K562 (cell line): ENCODE measurements around the gene TRIM23. TPM values are rescaled to one million over a fixed set of nuclear protein-coding genes. Genes with fewer than 3 reads are reported as not detected.

Experiments
- CEBPB ChIP-seq: fragments of 450-650 bp; IDR thresholded peaks from 2 replicates; pipeline ENCODE4 v1.6.1; 2016; ENCODE audit warnings: missing genetic modification characterization, missing compliant biosample characterization
- CXXC5 ChIP-seq: fragments of 250-450 bp; sonication (Bioruptor Pico); IDR thresholded peaks from 2 replicates; pipeline ENCODE4 v1.8.0; 2022; ENCODE audit warnings: inconsistent platforms, mild to moderate bottlenecking, moderate library complexity
- FOXK2 ChIP-seq, 2 experiments: fragments of 450-650 bp; IDR thresholded peaks in 1 of 2; conservative IDR thresholded peaks in 1 of 2; 2 replicates each; pipeline ENCODE4 v1.6.1; 2016; ENCODE audit warnings: low read depth in 2 of 2, mild to moderate bottlenecking in 1 of 2
- GTF2F1 ChIP-seq: IDR thresholded peaks from 2 replicates; pipeline ENCODE4 v1.6.1; 2011; ENCODE audit warnings: low read depth, low read length, improper control_type of control experiment
- HSF4 ChIP-seq: fragments of 250-450 bp; sonication (Bioruptor Pico); IDR thresholded peaks from 2 replicates; pipeline ENCODE4 v2.1.2; 2022; ENCODE audit warnings: mild to moderate bottlenecking, moderate library complexity, borderline replicate concordance
- KDM4B ChIP-seq, 2 experiments: fragments of 450-650 bp in 1 of 2; sonication (generic) in 1 of 2; IDR thresholded peaks; 2 replicates each; pipeline ENCODE4 v1.6.1; 2016 to 2017; ENCODE audit warnings: borderline replicate concordance in 2 of 2, antibody characterized with exemption in 1 of 2, low read depth in 1 of 2, mild to moderate bottlenecking in 1 of 2
- MBD2 ChIP-seq: sonication (generic); IDR thresholded peaks from 2 replicates; pipeline ENCODE4 v1.6.1; 2016; ENCODE audit warnings: low read depth, borderline replicate concordance
- PHB ChIP-seq: fragments of 250-450 bp; sonication (Bioruptor Pico); IDR thresholded peaks from 2 replicates; pipeline ENCODE4 v1.5.0; 2021
- POLR2B ChIP-seq: fragments of 450-650 bp; IDR thresholded peaks from 2 replicates; pipeline ENCODE4 v1.6.1; 2018; ENCODE audit warnings: low read depth; ENCODE audit not compliant: partially characterized antibody
- RBM25 ChIP-seq: fragments of 200-400 bp; formaldehyde crosslinking; IDR thresholded peaks from 2 replicates; pipeline ENCODE4 v1.6.1; 2018; ENCODE audit warnings: low read length, low read depth, moderate library complexity; ENCODE audit not compliant: severe bottlenecking
- RFX7 ChIP-seq: fragments of 250-450 bp; sonication (Bioruptor Pico); IDR thresholded peaks from 2 replicates; pipeline ENCODE4 v1.5.1; 2021; ENCODE audit warnings: mild to moderate bottlenecking
- SIN3A ChIP-seq, 2 experiments: fragments of 150-350 bp in 1 of 2; IDR thresholded peaks; 2 replicates each; pipeline ENCODE4 v1.6.1; 2011 to 2016; ENCODE audit warnings: borderline replicate concordance in 2 of 2, low read depth in 2 of 2, low read length in 2 of 2, mild to moderate bottlenecking in 2 of 2, moderate library complexity in 2 of 2; ENCODE audit not compliant: control insufficient read depth in 1 of 2
- SLC30A9 ChIP-seq: fragments of 250-450 bp; sonication (Bioruptor Pico); IDR thresholded peaks from 2 replicates; pipeline ENCODE4 v1.8.0; 2022; ENCODE audit warnings: mild to moderate bottlenecking, moderate library complexity
- polyA plus RNA-seq, 8 experiments: library from polyadenylated mRNA; depleted of rRNA in 4 of 8; stranded (reverse) in 5 of 8; unstranded in 3 of 8; fragments of >200 nt; fragmentation: Nextera tagmentation in 2 of 8; fragmentation: Illumina TruSeq in 1 of 8; extraction: Ambion mirVana in 2 of 8; extraction: Trizol in 1 of 8; gene quantifications; 2 replicates each; pipeline versions ENCODE4 v1.2.1 to v1.2.3, GENCODE V29; 2011 to 2014; ENCODE audit warnings: inconsistent platforms in 1 of 8, missing spikeins in 1 of 8
- total RNA-seq, 7 experiments: library from RNA; depleted of rRNA in 6 of 7; stranded (reverse); fragments of >200 nt in 6 of 7; fragmentation: Illumina TruSeq in 2 of 7; extraction: Trizol in 2 of 7; gene quantifications; 2 replicates each; pipeline versions ENCODE4 v1.2.1 to v1.2.3, GENCODE V29; 2011 to 2021; ENCODE audit warnings: low replicate concordance in 1 of 7
- TF ChIP-seq, protein P1 (sequence below), 2 experiments: IDR thresholded peaks in 1 of 2; conservative IDR thresholded peaks in 1 of 2; 2 replicates each; pipeline ENCODE4 v1.6.1; 2016; ENCODE audit warnings: low read depth in 2 of 2, mild to moderate bottlenecking in 1 of 2, missing compliant biosample characterization in 1 of 2, missing genetic modification characterization in 1 of 2, moderate library complexity in 1 of 2
- TF ChIP-seq, protein P2 (sequence below): fragments of 450-650 bp; IDR thresholded peaks from 2 replicates; pipeline ENCODE4 v1.6.1; 2016; ENCODE audit warnings: low read depth

Gene TRIM23
- total and polyA plus RNA-seq, 9 of the 15 experiments (the other 6 are each of a cell fraction or from before 2014, with no cell fraction given): 2.4 to 8.5 (median 4.9) TPM

DNA sequence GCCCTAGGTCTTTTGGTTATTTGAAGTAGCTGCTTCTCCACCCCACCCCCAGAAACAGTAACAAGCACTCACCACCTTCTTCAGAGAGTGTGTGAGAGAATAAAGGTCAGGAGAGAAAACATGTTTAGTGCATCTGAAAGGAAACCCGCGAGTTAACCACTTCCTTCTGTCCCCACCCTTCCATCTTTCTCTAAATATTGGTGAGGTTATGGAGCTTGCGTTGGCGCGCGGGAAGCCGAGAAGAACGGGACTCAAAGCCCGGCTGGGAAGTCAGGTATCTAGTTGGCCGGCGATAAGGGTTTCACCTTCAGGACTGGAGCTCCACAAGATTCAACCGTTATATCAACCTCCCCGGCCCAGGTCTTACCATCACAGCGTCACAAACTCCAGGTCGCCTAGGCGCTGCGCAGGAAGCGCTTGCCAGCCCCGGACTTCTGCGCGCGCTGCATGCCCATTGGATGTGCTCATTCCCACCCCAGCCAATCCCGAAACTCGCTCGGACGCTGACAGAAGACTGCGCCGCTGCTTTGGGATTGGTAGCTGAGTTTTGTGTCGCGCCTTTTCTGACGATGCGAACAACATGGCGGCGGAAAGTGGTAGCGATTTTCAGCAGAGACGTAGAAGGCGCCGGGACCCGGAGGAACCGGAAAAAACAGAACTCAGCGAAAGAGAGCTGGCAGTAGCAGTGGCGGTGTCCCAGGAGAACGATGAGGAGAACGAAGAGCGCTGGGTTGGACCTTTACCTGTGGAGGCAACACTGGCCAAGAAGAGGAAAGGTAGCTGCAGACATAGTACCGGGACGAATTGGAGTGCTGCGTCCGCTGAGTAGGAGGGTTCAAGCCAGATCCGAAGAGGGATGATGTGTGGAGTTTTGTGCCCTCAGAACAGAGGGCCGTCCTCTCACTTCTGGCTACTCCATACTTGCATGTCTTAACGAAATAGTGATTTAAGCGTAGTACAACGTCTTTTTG is 61.1 kb downstream of the TRIM23 start, which contains the start of the genes CENPK and PPWD1 (continued):
- no peak for TF ChIP-seq KDM4B (IDR thresholded peaks at IDR 0.05; ENCODE audit: borderline replicate concordance in 2 of 2, low read depth in 1 of 2)
- TF ChIP-seq FOXK2 (conservative IDR thresholded peaks at IDR 0.05 in 1 of 2, IDR thresholded peaks at IDR 0.05 in 1 of 2; ENCODE audit: low read depth in 2 of 2): peak; percentile 94 to 95
- TF ChIP-seq GTF2F1: no peak; the same call in 1 of the 2 replicates
- TF ChIP-seq SIN3A (IDR thresholded peaks at IDR 0.05; ENCODE audit: borderline replicate concordance in 2 of 2, control insufficient read depth in 1 of 2, low read depth in 2 of 2, low read length in 2 of 2): peak in 1 of 2 experiments; percentile 47; a peak in 1 of 4 replicates
- no peak for TF ChIP-seq RFX7
- no peak for TF ChIP-seq SLC30A9 (CRISPR knock-in tag)
- TF ChIP-seq CEBPB: no peak
- TF ChIP-seq HSF4 (CRISPR knock-in tag): no peak
- TF ChIP-seq, protein P1, sequence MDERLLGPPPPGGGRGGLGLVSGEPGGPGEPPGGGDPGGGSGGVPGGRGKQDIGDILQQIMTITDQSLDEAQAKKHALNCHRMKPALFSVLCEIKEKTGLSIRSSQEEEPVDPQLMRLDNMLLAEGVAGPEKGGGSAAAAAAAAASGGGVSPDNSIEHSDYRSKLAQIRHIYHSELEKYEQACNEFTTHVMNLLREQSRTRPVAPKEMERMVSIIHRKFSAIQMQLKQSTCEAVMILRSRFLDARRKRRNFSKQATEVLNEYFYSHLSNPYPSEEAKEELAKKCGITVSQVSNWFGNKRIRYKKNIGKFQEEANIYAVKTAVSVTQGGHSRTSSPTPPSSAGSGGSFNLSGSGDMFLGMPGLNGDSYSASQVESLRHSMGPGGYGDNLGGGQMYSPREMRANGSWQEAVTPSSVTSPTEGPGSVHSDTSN (CRISPR knock-in tag; IDR thresholded peaks at IDR 0.05; ENCODE audit: low read depth): no peak
- TF ChIP-seq, protein P1 (tag; conservative IDR thresholded peaks at IDR 0.05; ENCODE audit: low read depth): no peak
- TF ChIP-seq, protein P2, sequence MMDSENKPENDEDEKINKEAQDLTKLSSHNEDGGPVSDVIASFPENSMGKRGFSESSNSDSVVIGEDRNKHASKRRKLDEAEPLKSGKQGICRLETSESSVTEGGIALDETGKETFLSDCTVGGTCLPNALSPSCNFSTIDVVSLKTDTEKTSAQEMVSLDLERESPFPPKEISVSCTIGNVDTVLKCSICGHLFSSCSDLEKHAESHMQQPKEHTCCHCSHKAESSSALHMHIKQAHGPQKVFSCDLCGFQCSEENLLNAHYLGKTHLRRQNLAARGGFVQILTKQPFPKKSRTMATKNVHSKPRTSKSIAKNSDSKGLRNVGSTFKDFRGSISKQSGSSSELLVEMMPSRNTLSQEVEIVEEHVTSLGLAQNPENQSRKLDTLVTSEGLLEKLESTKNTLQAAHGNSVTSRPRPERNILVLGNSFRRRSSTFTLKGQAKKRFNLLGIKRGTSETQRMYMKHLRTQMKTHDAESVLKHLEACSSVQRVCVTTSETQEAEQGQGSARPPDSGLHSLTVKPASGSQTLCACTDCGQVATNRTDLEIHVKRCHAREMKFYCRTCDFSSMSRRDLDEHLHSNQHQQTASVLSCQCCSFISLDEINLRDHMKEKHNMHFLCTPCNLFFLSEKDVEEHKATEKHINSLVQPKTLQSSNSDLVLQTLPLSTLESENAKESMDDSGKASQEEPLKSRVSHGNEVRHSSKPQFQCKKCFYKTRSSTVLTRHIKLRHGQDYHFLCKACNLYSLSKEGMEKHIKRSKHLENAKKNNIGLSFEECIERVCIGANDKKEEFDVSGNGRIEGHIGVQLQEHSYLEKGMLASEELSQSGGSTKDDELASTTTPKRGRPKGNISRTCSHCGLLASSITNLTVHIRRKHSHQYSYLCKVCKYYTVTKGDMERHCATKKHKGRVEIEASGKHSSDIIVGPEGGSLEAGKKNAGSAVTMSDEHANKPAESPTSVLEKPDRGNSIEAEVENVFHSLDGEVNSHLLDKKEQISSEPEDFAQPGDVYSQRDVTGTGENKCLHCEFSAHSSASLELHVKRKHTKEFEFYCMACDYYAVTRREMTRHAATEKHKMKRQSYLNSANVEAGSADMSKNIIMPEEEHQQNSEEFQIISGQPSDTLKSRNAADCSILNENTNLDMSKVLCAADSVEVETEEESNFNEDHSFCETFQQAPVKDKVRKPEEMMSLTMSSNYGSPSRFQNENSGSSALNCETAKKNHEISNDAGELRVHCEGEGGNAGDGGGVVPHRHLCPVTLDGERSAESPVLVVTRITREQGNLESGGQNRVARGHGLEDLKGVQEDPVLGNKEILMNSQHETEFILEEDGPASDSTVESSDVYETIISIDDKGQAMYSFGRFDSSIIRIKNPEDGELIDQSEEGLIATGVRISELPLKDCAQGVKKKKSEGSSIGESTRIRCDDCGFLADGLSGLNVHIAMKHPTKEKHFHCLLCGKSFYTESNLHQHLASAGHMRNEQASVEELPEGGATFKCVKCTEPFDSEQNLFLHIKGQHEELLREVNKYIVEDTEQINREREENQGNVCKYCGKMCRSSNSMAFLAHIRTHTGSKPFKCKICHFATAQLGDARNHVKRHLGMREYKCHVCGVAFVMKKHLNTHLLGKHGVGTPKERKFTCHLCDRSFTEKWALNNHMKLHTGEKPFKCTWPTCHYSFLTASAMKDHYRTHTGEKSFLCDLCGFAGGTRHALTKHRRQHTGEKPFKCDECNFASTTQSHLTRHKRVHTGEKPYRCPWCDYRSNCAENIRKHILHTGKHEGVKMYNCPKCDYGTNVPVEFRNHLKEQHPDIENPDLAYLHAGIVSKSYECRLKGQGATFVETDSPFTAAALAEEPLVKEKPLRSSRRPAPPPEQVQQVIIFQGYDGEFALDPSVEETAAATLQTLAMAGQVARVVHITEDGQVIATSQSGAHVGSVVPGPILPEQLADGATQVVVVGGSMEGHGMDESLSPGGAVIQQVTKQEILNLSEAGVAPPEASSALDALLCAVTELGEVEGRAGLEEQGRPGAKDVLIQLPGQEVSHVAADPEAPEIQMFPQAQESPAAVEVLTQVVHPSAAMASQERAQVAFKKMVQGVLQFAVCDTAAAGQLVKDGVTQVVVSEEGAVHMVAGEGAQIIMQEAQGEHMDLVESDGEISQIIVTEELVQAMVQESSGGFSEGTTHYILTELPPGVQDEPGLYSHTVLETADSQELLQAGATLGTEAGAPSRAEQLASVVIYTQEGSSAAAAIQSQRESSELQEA: no peak
- 0 out of 2 replicates have a peak, but pooled peaks have one; percentile 21 for TF ChIP-seq PHB (CRISPR knock-in tag)
- peak; percentile 77 for TF ChIP-seq RBM25
- TF ChIP-seq MBD2: peak; percentile 95
- peak; percentile 71 for TF ChIP-seq CXXC5 (CRISPR knock-in tag)
- peak; percentile 90 for TF ChIP-seq POLR2B
